CD4-positive, alpha-beta T cell treated with Interleukin-12 subunit alpha and Interleukin-12 subunit beta, for 1 hour (primary cell): ENCODE data around the gene PTPRT.
"Not testable (repeated sequence)": the region's sequence is repeated elsewhere in the genome, so short reads cannot be mapped to it uniquely, and the experiment has no call there.

Source experiments
- DNase-seq: peaks from one replicate; pipeline ENCODE4 v3.0.0-alpha.2; 2020

PTPRT gene

DNA sequence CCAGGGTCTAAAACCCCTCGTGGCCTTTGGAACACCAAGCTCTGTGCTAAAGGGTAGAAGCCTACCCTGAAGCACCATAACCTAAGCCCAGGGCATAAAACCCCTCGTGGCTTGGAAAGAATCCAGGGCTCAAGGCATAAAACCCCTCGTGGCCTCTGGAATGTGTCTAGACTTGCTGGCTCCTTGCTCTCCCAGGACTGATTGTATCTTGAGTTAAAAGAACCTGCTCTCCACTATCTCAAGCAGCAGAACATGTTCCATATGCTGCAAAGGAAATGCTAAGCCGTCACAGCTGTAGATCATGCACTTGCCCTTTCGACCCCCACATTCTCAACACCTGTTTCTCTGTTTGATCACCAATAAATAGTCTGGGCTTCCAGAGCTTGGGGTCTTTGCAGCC, 288.9 kb downstream of the PTPRT start:
- not testable (repeated sequence) for DNase-seq

- no peak for DNase-seq
Measured at GRCh38 chr20:42895020-42895419, 294.7 kb downstream of the PTPRT start.

DNA sequence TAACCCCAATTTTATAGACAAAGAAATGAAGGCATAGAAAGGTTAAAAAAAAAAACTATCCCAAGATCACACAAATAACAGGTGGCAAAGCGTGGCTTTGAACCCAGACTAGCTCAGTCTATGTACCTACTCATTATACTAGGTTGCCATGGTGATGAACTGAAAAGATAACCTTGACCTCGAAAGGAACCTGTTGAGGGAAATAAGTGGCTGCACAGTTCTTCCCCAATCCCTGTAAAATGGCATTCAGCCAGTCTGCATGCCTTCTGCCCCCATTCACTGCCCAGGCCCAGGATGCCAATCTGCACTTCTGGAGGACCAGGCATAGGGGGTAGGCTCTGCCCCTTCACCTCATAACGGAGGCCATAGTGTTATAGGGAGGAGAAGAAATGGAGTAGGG, 295.2 kb downstream of the PTPRT start:
- no peak for DNase-seq

- no peak for DNase-seq
Measured at GRCh38 chr20:42889517-42889916, 300.2 kb downstream of the PTPRT start.

DNA sequence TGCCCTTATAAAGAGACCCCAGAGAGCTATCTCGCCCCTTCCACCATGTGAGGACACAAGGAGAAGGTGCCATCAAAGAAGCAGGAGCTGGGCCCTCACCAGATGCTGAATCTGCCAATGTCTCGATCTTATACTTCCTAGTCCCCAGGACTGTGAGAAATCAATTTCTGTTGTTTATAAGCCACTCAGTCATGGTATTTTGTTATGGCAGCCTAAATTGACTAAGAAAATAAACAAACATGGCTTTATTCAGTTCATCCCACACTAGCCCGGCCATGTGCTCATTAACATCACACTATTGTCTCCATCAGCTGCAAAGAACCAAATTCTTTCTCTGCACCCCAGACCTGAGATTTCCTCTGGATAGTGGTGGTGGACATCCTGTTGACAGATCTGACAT, 302.4 kb downstream of the PTPRT start:
- DNase-seq: no peak

- DNase-seq: no peak
Measured at GRCh38 chr20:42886801-42887200, 302.9 kb downstream of the PTPRT start.

DNA sequence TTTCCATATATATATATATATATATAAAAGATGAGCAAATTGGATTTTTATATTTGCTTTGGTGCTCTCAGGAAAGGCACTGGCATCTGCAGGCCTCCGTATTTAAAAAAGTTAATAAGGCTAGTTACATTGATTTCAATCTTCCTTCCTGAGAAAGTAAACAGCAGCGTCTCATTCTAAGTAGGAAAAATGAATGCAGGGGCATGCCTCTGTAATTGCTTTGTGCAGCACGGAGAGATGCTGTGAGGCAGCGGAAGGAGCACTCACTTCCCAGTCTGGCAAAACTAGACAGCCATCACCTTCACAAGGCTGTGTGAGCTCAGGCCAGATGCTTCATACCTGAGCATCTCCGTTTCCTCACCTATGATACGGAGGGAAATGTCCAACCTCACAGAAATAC, 303.7 kb downstream of the PTPRT start:
- DNase-seq: no peak

- DNase-seq: no peak
Measured at GRCh38 chr20:42875581-42875980, 314.1 kb downstream of the PTPRT start.

DNA sequence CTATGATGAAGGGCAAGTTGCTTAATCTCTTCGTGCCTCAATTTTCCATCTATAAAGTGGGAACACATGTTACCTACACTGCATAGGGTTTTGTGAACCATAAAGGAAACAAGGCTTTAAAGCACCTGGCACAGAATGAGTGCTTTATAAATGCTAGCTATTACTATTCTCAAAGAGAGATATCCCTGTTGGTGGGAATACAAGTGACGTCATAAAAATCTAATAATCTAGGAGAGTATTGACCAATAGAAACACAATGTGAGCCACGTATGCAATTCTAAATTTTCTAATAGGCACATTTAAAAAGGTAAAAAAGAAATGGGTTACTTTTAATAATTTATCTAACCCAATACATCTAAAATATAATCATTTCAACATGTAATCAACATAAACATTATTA, 316.4 kb downstream of the PTPRT start:
- DNase-seq: no peak

GRCh38 chr20:42864116-42864515, 325.6 kb downstream of the PTPRT start:
- no peak for DNase-seq

DNA sequence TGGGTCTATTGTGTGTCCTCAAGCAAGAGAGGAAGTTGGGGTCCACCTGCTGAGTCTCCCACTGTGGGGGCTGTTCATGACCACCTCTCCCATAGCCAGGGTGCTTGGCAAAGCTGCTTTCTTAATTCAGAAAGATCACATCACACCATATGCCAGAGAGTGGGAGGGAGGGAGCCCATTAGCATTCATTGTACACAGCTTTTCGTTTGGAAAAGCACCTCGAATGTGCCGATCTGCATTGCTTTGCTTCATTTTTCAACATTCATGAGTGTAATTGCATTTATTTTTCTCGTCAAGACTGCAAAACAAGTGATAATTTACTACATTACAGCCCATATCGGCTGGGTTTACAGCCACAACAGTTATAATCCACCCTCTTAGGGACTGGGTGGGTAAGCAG, 327.3 kb downstream of the PTPRT start:
- DNase-seq: no peak

DNA sequence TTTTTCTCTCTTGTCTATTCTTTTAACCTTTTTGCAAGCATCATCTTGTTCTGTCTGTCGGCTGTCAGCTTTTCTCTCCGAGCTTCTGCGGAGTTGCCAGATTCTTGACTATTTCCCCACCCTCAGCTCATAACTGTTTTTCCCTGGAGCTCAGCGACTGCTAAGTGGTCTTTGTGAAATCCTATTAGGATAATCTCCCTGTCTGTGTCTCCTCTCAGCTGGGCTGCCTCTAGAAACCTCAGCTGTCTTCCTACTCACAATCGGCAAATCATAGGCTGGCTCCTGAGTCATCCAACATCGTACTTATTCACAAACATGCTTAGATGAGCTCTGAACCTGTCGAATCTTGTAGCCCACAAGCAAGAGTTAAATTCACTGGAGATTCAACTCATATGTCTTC, 332.3 kb downstream of the PTPRT start:
- DNase-seq: no peak

GRCh38 chr20:42855896-42856295, 333.8 kb downstream of the PTPRT start:
- no peak for DNase-seq

GRCh38 chr20:42852691-42853090, 337.0 kb downstream of the PTPRT start:
- DNase-seq: no peak

DNA sequence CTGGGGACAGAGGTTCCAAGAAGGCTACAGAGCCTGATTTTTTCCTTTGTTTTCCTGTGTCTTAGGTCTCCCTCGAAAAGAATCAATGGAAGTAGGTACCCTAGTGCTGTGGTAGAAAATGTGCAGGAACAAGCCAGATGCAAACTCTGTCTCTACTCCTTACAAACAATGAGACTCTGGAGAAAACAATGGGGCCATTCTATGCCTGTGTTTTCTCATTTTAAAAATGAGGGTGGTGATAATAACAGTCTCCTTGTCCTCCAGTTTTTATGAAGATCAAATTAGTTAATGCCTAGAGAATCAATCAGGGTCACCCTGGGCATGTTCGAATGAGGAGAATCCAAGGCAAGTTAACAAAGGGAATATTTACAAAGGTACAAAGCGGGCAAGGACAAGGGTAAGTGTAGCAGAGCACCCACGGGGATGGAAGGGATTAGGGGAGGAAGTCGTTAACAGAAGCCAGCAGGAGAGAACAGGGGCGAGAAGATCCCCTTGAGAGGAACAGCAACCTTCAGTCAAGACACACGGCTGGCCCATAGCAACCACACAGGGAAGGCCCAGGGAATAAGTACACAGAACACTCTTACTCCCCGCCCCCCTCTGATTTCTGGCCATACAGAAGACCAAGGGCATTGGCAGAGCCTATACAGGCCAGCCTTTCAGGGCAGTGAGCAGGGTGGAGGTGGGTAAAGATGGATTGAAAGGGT, 342.8 kb downstream of the PTPRT start:
- DNase-seq: no peak

GRCh38 chr20:42844751-42845150, 345.0 kb downstream of the PTPRT start:
- DNase-seq: no peak

DNA sequence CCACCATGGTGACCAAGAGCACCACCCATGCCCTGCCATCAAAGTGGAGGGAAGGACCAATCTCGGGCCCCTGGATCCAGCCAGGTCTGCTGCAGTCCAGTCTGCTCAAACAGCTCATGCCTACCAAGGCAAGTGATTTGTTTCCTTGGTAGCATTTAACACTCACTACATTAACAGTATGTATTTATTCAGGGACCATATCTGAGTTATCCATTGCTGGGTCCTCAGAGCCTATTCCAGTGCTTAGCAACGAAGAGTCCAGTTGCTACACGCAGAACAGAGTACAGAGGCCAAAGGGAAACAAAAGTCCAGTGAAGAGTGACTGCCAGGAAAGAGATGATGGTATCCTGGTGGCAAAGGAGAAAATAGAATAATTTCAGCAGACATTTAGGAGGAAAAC, 352.2 kb downstream of the PTPRT start:
- no peak for DNase-seq

GRCh38 chr20:42836339-42836738, 353.4 kb downstream of the PTPRT start:
- DNase-seq: no peak

DNA sequence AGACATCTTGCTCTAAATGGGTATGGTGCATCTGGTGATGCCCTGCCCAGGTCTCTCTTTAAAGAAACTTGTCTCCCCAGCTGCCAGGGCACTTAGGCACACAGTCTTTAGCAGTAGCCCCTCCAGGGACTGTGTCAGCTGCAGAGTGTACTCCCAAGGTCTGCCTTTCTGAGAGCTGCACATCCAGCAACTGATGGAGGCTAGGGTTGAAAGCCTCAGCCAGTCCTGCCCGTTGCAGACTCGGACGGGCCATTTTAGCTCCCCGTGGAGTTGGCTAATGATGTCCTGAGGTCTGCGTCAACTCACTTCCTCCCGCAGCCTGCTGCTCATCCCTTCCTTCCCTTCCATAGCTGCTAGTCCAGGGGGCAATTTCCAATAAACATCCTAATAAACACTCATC, 381.8 kb downstream of the PTPRT start:
- DNase-seq: no peak

DNA sequence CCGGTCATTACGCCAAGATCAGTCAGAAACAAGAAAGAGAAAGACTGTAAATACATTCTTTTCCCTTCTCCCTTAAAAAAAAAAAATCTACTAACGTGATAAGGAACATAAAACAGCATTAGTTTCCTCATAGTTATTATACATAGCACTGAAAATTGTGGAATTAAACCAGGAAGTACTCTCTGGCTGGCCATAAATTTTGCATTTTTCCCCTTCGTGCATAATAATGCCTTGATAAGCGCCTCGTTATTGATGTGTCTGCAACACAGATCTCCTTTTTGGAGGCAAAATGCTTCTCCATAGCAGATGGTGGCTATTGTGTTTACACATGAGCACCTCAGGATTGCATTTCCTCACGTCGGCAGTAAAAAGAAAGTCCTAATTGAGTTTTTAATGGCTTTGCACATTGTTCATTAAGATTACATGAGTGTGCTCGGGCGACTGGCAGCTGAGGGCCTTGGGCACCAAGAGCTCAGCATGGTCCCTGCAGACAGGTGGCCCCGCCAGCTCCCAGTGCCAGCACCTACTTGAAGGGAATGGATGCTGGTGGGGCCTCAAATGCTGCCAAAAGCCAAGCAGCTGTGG, 394.5 kb downstream of the PTPRT start:
- no peak for DNase-seq

- no peak for DNase-seq
Measured at GRCh38 chr20:42792052-42792451, 397.7 kb downstream of the PTPRT start.

DNA sequence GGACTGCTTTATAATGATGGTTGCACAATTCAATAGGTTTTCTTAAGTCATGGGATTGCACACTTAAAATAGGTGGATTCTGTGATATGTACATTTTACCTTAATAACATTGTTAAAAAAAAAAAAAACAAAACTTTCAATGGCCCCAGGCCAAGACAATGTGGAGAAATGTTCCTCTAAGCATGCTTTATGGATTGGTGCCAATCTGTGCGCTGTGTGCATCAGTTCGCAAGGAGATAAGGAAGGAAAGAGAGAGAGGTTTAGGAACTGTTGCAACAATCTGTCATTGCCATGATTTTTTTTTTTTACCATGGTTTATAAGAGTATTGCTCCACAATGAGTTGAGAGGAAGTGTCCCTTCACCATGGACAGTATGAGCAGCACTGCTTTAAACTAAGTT, 399.6 kb downstream of the PTPRT start:
- no peak for DNase-seq

DNA sequence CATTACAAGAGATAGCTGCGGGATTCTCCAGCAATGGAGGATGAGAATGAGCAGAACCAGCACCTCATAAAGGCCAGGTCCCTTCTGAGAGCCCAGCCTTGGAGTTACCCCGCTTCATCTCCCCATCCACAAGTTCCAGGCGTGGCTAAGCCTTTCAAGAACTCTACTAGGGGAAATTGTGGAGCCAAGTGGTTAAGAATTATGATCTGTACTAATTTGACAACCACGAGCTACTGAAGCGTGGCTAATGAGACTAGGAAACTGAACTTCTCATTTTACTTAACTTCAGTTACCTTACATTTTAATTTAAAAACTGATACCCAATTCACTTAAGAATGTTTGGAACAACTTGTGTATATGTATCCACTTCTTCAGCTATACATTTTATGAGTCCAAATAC, 401.0 kb downstream of the PTPRT start:
- no peak for DNase-seq

GRCh38 chr20:42785041-42785440, 404.7 kb downstream of the PTPRT start:
- DNase-seq: no peak

DNA sequence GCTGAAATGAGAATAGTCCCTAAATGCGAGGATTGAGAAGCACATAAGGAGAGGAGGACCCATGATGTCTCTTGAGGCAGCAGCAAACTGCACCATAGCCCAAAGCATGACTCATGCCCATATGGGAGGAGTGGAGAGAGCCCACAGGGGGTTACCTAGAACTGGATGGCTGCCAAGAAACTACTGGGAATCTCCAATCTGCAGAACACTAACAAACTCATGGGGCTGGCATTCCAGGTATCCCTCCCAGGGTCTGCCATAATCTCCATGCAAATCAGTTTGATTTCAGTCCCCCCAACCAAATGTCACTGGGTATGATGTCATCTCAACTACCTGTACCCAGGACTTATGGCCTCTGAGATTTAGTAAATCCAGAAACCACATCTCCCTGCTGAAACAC, 410.5 kb downstream of the PTPRT start:
- DNase-seq: no peak
